Esophagus muscularis mucosa (tissue), 4 donors: ENCODE measurements around the gene NCR1. TPM values are rescaled to one million over a fixed set of nuclear protein-coding genes. Genes with fewer than 3 reads are reported as not detected.

Experiments used
- DNase-seq: peaks from one replicate; pipeline ENCODE4 v3.0.0-alpha.2; 2017; ENCODE audit errors: extremely low spot score
- H3K27ac ChIP-seq, 4 donors: fragments of 200-600 bp; sonication (generic); replicated peaks in 1 of 4; 1 replicate in 3 of 4; 2 replicates in 1 of 4; pipeline ENCODE4 v1.5.1; 2016 to 2019; ENCODE audit warnings: mild to moderate bottlenecking in 1 of 4
- H3K27me3 ChIP-seq, 4 donors: fragments of 200-600 bp; sonication (generic); one replicate each; pipeline versions ENCODE4 v1.5.1 to v1.6.0; 2016 to 2019
- H3K36me3 ChIP-seq, 4 donors: fragments of 200-600 bp; sonication (generic); one replicate each; pipeline ENCODE4 v1.5.1; 2016 to 2019
- H3K4me1 ChIP-seq, 4 donors: fragments of 200-600 bp; sonication (generic); one replicate each; pipeline ENCODE4 v1.5.1; 2016 to 2019
- H3K4me3 ChIP-seq, 4 donors: fragments of 200-600 bp; sonication (generic); 1 replicate in 2 of 4; 2 replicates in 2 of 4; pipeline ENCODE4 v1.5.1; 2016 to 2019; ENCODE audit warnings: mild to moderate bottlenecking in 4 of 4, moderate library complexity in 1 of 4
- H3K9me3 ChIP-seq, 4 donors: fragments of 200-600 bp; sonication (generic); 1 replicate in 3 of 4; 2 replicates in 1 of 4; pipeline ENCODE4 v1.5.1; 2016 to 2019
- EP300 ChIP-seq: sonication (generic); formaldehyde crosslinking; IDR thresholded peaks from one replicate; pipeline ENCODE4 v1.6.1; 2017; ENCODE audit warnings: antibody characterized with exemption
- POLR2A ChIP-seq: fragments of 450-650 bp; IDR thresholded peaks from one replicate; pipeline ENCODE4 v1.6.1; 2017; ENCODE audit warnings: antibody characterized with exemption, moderate library complexity, mild to moderate bottlenecking, low read depth
- POLR2AphosphoS5 ChIP-seq, 2 donors: sonication (generic); formaldehyde crosslinking; IDR thresholded peaks; one replicate each; pipeline ENCODE4 v1.6.1; 2017; ENCODE audit warnings: antibody characterized with exemption in 2 of 2
- WGBS: methylation state at CpG from one replicate; pipeline ENCODE4 v1.1.5; 2018; 5-methylcytosine and 5-hydroxymethylcytosine counted together
- intact Hi-C: fragments of 100-400 bp; cut with DNase I; formaldehyde crosslinking; loops from one replicate; pipeline ENCODE4 v1.15.1; 2023
- total RNA-seq, 4 donors: library from RNA; depleted of rRNA; stranded (reverse); fragments of >200 nt; gene quantifications; one replicate each; pipeline versions ENCODE4 v1.1.0 to v1.2.1, GENCODE V29; 2016
- TF ChIP-seq, protein P1 (sequence below), 3 experiments: fragments of 200-600 bp in 2 of 3; fragments of 450-650 bp in 1 of 3; sonication (generic) in 2 of 3; IDR thresholded peaks; one replicate each; pipeline ENCODE4 v1.5.1; 2017 to 2019; ENCODE audit warnings: antibody characterized with exemption in 3 of 3, mild to moderate bottlenecking in 2 of 3, moderate library complexity in 1 of 3

Gene NCR1
- total RNA-seq, 4 donors from 2014 or later, result 0.33 TPM; not detected in 3

DNA sequence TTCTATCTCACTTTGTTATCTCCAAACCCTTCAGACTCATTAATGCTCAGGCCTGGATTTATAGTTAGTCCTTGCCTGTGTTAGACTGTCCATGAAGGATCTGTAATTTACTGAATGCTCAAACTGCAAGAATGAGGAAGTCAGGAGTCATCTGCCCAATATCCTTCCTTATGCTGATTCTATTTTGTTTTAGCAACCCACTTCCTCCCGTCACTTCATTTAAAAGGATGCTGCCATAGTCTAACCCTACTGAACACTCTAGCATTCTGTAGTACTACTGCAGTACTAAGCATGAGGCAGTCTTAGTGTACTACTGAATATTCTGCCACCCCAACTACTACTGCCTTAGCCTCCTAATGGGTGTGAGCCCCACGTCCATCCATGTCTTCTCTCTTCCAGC lies 30.4 kb upstream of the NCR1 start:
- Histone ChIP-seq H3K27ac (no peak overlapping the region), H3K27me3 (peaks cover 0 to 10% (median 0%) of the 10 kb centered on the region in 4 donors), H3K36me3 (no peaks in the 10 kb centered on the region), H3K4me1 (no peaks in the 10 kb centered on the region), H3K4me3 (no peak overlapping the region), H3K9me3 (no peaks in the 10 kb centered on the region)
- WGBS, result 56% methylated on average over 2 of the region's 2 CpGs
- intact Hi-C loops, result no loop called here
- no peak for DNase-seq
- no peak for TF ChIP-seq EP300
- no peak for TF ChIP-seq POLR2A
- no peak for TF ChIP-seq POLR2AphosphoS5 (IDR thresholded peaks at IDR 0.05)
- TF ChIP-seq, protein P1, sequence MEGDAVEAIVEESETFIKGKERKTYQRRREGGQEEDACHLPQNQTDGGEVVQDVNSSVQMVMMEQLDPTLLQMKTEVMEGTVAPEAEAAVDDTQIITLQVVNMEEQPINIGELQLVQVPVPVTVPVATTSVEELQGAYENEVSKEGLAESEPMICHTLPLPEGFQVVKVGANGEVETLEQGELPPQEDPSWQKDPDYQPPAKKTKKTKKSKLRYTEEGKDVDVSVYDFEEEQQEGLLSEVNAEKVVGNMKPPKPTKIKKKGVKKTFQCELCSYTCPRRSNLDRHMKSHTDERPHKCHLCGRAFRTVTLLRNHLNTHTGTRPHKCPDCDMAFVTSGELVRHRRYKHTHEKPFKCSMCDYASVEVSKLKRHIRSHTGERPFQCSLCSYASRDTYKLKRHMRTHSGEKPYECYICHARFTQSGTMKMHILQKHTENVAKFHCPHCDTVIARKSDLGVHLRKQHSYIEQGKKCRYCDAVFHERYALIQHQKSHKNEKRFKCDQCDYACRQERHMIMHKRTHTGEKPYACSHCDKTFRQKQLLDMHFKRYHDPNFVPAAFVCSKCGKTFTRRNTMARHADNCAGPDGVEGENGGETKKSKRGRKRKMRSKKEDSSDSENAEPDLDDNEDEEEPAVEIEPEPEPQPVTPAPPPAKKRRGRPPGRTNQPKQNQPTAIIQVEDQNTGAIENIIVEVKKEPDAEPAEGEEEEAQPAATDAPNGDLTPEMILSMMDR (IDR thresholded peaks at IDR 0.05), result no peak

DNA sequence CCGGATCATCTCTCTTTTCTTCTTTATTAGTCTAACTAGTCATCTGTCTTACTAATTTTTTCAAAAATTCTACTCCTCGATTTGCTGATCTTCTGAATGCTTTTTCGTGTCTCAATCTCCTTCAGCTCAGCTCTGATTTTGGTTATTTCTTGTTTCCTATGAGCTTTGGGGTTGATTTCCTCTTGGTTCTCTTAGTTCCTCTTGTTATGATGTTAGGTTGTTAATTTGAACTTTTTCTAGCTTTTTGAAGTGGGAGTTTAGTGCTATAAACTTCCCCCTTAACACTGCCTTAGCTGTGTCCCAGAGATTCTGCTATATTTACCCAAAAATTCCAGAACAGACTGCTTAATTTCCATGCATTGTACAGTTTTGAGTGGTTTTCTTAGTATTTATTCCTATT lies 28.5 kb upstream of the NCR1 start:
- no peaks in the 10 kb centered on the region for H3K4me1 ChIP-seq
- intact Hi-C loops, result no loop called here
- H3K9me3 ChIP-seq, result no peaks in the 10 kb centered on the region
- TF ChIP-seq POLR2A (no peak), POLR2AphosphoS5 (IDR thresholded peaks at IDR 0.05) (no peak), EP300 (no peak)
- TF ChIP-seq, protein P1 (IDR thresholded peaks at IDR 0.05), result no peak
- no peak overlapping the region for H3K4me3 ChIP-seq
- no peaks in the 10 kb centered on the region for H3K36me3 ChIP-seq
- no peak overlapping the region for H3K27ac ChIP-seq
- peaks cover 0 to 22% (median 0%) of the 10 kb centered on the region in 4 donors for H3K27me3 ChIP-seq
- DNase-seq, result no peak
- 55% methylated on average over 3 of the region's 3 CpGs for WGBS

DNA sequence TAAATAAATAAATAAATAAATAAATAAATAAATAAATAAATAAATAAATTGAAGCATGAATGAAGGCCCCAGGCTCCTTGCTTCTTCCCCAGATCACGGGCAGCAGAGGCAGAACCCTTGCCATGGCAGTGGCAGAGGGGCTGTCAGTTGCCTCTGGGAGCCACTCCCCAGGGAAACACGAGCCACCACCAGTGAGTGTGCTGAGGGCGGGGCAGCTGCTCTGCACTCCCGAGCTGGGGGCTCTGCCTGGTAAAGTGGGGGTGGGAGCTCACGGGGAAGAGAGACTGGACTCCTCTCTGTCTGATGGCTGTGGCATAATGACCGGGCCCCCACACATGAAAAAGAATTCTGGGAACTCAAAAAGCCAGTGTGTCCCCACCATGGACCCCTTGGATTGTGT lies 24.1 kb upstream of the NCR1 start:
- intact Hi-C loops, result no loop called here
- WGBS, result 67% methylated on average over 5 of the region's 6 CpGs

DNA sequence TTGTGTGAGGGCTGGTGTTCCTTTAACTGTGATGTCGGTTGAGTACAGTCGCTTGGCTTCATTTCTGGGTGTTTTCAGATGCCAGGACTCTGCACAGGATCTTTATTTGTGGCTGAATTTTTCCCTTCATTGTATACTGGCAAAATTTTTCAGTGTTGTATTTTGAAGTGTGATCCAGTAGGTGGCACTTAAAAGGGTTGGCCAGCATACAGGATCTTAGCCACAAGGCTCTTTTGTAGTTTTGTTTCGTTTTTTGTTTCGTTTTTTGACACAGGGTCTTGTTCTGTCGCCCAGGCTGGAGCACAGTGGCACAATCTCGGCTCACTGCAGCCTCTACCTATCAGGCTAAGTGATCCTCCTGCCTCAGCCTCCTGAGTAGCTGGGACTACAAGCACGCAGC lies 23.2 kb upstream of the NCR1 start:
- H3K27me3 ChIP-seq, result peaks cover 0 to 65% (median 0%) of the 10 kb centered on the region in 4 donors
- H3K9me3 ChIP-seq, result no peaks in the 10 kb centered on the region
- intact Hi-C loops, result no loop called here
- no peak for DNase-seq
- WGBS, result 57% methylated on average over 7 of the region's 7 CpGs
- no peaks in the 10 kb centered on the region for H3K4me1 ChIP-seq
- H3K36me3 ChIP-seq, result no peaks in the 10 kb centered on the region
- TF ChIP-seq POLR2A (no peak), POLR2AphosphoS5 (IDR thresholded peaks at IDR 0.05) (no peak), EP300 (no peak)
- TF ChIP-seq, protein P1 (IDR thresholded peaks at IDR 0.05), result no peak
- no peak overlapping the region for H3K27ac ChIP-seq
- H3K4me3 ChIP-seq, result no peak overlapping the region

More for the DNA sequence above, 24.1 kb upstream of the NCR1 start:
- H3K27me3 ChIP-seq, result peaks cover 0 to 57% (median 0%) of the 10 kb centered on the region in 4 donors
- no peaks in the 10 kb centered on the region for H3K36me3 ChIP-seq
- H3K4me1 ChIP-seq, result no peaks in the 10 kb centered on the region
- no peaks in the 10 kb centered on the region for H3K9me3 ChIP-seq
- no peak overlapping the region for H3K4me3 ChIP-seq
- H3K27ac ChIP-seq, result no peak overlapping the region
- TF ChIP-seq POLR2A (no peak), POLR2AphosphoS5 (IDR thresholded peaks at IDR 0.05) (no peak), EP300 (no peak)
- TF ChIP-seq, protein P1 (IDR thresholded peaks at IDR 0.05), result no peak
- no peak for DNase-seq

DNA sequence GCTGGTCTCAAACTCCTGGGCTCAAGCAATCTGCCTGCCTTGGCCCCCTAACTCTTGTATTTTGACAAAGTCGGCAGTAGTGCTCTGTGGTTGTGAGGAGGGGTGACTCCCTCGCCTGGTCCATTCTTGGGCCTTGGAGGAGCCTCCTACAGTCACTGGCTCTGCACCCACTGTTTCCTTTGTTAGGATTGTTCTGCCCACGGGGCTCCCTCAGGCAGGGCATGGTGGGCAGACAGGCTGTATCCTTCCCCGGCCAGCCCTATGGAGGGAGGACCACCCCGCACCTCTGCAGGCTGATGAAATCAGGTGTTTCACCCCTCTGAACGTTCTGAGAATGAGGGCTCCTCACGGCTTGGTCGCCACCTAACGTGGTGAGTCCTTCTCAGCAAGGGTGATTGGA lies 22.7 kb upstream of the NCR1 start:
- H3K27ac ChIP-seq, result no peak overlapping the region
- TF ChIP-seq, protein P1 (IDR thresholded peaks at IDR 0.05), result no peak
- TF ChIP-seq POLR2A (no peak), POLR2AphosphoS5 (IDR thresholded peaks at IDR 0.05) (no peak), EP300 (no peak)
- no peaks in the 10 kb centered on the region for H3K36me3 ChIP-seq
- no peaks in the 10 kb centered on the region for H3K4me1 ChIP-seq
- H3K9me3 ChIP-seq, result no peaks in the 10 kb centered on the region
- 71% methylated on average over 5 of the region's 9 CpGs for WGBS
- no peak overlapping the region for H3K4me3 ChIP-seq
- intact Hi-C loops, result no loop called here
- DNase-seq, result no peak
- peaks cover 0 to 65% (median 0%) of the 10 kb centered on the region in 4 donors for H3K27me3 ChIP-seq
